HG02943 (cell line): ENCODE results near the gene FEV.

Experiments
- ATAC-seq: cut with Tn5 transposase; IDR thresholded peaks from one replicate; pipeline ENCODE4 v1.9.1; 2021; ENCODE audit warnings: mild to moderate bottlenecking, low read depth, moderate library complexity; ENCODE audit not compliant: unreplicated experiment

The FEV gene

DNA sequence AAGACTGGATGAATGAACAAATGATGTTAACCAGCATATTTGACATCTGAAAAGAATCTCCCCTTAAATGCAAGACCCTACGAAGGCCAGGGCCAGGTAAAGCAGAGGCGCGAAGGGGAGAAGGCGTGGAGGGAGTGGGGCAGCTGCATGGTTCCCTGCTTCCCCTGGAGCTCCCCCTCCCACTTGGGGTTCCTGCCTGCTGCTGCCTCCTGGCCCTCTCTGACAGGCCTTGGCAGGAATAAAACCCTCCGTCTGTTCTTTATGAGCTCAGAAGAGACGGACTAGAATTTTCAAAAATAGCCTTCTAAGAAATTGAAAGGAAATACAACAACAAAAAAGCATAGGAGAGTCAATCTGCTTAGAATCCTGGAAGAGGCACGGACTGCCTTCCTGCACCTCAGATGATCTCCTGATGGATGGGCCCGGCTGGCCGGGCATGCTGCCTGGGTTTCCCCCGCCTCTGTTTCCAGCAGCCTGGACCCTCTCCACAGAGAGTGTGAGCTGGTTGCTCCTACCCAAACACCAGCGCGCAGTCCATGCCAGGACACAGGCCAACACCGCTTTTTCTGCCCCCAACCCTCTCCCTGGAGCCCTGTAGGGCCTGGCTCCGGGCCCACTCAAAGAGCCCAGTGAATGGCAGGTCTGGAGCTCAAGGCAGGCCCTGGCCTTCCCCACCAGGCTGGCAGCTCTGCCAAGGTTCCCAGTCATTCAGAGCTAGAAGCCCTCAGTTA, 32.4 kb upstream of the FEV start:
- ATAC-seq, result no peak

DNA sequence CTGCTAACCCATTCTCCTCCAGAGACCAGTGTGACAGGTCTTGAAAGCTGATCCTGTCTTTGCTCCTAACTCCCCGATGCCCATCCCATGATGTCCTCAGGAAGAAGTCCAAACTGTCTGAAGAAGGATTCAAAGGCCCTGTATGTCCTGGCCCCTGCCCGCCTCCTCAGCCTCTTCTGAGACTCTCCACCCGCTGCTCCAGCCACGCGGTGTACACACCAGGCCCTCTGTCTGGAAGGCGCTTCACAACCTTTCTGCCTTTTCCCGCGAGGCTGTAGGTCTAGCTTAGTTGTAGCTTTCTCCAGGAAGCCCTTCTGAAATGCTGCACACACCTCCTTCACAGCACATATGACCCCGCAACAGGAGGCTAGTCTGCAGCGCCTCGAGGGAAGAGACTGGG, 31.7 kb upstream of the FEV start:
- no peak for ATAC-seq

DNA sequence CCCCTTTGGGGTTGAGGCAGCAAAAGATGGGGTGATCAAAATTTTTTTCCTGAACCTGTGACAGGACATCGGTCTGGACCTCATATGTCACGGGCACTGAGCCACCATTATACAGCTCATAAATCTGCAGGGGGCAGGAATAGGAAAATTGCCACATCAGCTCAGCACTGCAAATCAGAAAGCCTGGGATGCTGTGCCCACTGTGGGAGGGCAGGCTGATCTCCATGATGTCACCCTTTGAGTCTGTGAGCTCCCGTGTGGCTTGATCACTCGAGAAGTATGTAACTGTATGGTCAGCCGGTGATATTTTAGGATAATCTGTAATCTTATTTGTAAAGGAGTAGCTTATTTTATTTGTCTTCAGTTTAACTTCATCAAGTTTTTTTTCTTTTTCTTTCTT, 25.9 kb upstream of the FEV start:
- no peak for ATAC-seq

DNA sequence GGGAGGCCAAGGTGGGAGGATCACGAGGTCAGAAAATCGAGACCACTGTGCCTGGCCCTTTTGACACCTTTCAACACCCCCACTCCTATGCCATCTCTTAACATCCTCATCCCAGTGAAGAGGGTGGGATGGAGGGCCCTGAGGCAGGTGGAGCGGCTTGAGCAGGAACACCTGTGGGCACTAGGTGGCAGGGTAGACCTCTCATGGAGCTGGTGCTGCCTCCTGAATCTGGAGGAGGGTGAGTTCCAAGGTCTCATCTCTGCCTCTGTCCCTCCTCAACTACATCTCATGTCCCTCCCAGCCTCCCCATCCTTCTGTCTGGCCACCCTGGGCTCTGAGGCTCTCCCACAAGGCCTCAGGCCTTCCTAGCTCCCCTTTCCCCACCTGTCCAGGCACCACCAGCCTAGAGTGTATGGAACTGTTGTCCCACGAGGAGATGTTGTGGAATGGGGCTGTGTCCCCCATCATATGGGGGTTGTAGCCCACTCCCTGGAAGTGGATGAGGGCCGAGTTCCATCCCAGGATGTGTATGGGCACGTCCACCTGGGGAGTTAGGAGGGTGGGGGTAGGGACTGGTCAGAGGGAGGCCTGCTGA, 25.3 kb upstream of the FEV start:
- no peak for ATAC-seq

DNA sequence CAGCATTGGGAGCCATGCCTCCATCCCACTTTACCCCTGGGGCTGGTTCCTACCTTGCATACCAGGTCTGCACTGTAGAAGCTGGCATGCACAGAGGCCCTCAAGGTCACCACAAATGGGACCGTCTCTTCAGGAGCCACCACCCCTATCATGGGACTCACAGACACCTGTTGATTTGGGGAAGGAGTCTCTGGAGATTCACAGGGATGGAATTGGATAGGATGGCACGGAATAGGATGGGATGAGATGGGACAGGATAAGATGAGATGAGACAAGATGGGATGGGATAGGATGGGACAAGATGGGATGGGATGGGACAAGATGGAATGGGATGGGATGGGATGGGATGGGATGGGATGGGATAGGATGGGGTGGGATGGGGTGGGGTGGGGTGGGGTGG, 24.3 kb upstream of the FEV start:
- ATAC-seq, result no peak

DNA sequence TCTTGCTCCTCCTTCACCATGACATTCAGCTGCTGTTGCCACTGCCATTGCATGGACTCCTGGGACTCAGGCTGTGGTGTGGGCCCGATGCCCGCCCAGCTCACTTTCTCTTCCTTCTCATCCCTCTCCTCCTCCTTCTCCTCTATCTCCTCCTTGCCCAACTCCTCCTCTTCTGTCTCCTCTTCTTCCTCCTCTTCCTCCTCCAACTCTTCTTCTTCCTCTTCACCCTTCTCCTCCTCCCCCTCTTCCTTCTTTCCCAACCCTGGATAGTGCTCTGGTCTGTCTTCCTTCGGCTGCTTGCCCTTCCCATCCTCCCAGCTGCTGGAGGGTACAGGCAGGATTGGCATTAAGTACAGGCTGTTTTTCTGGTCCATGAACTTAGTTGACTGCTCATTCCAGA, 19.0 kb upstream of the FEV start:
- ATAC-seq, result no peak

DNA sequence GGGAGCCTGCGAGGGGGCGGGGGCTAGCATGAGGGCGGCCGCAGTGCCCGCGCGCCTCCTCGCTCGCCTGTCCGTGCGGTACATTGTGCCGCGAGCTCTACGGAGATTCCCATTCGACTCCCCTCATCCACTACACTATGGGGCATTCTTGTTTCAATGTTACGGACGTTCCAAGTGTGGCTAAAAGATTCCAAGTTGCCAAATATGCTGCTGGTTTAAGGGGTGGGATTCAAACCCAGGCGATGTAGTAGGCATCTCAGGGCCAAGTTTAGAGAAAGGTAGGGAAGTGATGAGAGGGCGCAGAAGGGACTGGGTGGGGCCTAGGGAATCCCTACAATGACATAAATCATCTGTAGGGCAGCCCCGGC, 18.3 kb upstream of the FEV start:
- no peak for ATAC-seq

DNA sequence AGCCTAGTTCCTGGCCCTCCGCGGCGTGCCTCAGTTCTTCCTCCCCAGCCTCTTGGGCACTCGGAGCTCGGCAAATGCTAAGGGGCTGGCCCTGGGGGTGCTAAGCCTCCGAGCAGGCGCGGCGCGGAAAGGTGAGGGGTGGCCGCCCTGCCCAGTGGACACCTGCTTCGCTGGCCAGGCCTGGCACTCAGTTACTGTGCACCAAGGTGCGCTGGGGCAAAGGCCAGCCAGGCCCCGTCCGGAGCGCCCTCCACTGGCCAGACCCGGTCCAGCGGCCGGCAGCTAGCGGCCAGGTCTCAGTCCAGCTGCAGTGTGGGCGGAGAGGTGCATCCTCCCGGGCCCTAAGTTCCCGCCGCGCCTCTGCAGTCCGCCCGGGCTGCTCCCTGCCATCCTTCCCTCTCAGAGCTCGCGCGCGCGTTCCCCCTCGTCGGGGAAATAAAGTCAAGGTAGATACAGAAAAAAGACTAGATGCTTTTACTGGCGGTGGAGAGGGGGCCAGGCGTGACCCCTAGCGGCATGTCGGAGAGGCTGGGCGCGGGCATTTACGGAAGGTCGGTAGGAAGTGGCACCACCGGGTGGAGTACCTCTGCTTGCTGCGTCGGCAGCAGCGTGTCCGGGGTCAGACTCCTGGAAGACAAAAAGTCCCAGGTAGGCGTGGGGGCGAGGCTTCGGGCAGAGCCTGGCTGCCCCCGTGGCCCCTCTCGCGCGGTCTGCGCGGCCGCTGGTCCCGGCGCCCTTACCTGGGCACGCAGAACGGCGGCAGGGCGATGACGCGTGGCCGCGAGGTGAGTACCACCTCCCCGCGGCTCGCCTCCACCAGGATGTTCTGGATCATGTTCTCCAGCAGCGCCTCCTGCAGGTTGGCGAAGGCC, 17.6 kb upstream of the FEV start:
- no peak for ATAC-seq

DNA sequence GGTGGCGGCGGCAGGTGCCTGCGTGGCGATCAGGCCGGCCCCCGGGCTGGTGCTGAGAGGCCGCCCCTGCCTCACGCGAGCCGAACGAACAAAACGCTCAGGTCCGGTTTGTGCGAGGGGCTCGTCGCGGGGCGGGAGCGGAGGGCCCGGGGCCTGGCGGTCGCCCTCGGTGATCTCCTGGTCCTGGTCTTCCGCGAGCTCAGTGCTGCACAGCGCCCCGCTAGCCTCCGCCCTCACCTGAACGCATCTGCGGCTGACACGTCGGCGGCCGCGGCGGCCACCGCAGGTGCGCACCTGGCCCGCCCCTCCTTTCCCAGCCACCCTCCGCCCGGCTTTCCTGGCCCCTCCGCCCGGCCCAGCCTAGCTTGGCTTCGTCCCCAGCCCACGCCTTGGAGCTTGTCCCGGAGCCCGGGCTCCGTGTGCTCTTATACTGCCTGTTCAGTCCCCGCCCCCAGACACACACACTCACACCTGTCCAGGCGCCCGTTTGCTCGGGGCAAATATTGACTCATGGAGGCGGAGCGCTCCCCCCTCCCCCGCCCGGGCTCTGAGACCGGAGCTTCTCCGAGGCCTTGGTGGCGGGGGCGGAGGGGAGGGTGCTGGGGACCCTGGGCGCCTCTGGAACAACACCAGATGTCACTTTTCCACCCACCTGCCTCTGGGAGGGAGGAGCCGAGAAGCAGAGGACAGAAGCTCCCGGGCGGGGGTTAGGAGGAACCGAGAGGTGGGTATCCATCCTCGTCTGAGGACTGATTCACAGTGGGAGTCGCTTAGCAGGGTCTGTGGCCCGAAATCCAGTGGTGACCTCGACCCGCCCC, 16.8 kb upstream of the FEV start:
- no peak for ATAC-seq

DNA sequence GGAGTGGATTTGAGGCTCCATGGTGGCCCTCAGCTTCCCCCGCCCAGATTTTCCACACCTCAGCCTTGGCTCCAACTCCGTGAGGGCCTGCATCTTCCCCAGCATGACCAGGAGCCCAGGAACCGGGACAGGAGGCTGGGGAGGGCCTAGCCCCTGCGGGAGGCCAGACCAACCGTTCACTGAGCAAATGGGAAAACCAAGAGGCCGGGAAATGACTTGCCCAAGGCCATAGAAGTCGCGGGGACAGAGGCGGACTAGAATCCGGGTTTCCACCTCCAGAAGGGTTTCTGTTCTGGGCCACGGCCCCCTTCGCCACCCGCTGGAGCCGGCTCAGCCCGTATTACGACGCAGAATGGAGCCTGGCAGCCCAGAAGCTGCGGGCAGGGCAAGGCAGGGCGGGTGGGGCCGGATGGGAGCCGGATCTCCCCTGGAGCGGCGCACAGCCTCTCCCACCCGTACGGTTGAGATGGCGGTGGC, 16.2 kb upstream of the FEV start:
- no peak for ATAC-seq

DNA sequence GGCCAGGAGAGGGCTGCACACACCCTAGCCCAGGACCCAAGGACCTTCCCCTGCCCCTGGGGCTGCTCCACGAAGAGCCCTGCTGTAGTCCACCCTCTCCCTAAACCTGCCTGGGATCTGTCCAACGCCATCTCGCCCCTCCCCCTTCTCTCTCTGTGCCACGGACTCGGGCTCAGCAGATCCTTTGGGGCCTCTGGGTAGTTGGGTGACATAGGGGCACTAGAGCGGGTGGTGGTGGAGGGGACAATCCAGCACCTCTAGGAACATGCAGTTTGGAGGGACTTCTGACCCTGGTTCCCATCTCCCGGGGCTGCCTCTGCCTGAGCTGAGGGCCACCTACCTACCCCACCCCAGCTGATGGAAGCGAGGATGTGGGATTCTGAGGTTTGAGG, 15.6 kb upstream of the FEV start:
- ATAC-seq, result no peak

DNA sequence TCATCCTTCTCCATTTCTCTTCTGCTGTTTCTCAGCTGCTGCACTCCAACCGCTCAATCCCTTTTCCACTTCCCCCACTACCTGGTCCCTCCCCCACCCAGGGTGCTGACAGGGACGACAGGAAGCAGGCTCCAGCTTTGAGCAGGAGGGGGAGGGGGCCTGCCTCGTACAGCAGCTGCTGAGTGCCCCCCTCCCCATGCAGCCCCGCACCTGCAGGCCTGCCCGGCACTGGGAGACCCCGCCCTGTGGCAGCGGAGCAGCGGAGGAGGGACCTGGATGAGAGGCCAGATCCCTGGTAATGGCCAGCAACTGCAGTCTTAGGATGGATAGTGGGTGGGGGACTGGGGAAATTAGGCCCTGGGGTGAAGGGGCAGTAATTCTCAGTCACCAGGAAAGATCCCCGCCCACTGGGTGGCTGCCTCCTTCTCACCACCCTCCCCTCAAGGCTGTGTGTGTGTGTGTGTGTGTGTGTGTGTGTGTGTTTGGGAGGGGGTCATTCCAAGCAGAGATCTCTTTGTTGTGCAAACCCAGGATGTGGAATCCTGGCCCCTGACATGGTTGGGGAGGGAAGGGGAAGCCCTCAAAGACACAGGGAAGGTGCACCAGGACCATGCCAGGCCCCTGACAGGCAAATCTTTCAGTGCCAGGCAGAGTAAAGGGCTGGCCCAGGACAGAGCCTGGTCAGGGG, 15.0 kb upstream of the FEV start:
- ATAC-seq, result no peak

DNA sequence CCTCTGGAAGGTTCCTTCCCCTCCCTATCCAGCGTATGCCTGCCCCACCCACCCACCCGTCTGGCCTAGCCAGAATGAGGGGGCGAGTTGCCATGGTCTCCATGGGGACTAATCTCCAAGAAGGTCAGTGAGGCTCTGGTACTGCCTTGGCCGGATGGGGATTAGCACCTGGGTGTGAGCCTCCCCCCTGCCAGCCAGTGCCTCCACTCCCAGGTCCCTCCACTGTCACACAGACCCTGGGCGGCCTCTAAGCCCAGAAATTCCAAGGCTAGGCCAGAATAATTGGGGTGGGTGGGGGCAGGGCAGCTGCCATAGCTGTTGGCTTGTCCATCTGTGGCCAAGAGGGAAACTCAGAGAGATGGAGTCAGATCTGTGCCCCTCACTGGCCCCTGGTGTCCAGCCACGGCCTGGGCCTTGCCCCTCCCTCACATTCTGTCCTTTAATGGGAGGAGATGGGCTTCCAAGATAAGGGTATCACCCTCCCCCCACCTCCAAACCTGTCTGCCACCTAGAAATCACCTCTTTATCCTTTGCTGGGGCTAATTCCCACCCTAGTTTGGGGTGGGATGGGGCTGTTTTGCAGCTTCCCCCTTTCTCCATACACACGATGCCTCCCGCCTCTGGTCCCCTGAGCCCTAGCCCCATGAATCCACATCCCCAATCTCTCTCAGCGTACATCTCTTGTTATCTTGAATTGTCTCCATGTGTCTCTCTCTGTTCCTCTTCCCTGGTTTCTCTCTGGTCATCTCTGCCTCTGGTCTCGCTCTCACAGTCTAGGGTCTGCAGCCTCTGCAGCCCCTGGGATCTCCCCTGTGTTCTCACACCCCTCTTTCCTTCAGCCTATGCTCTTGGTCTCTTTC, 14.3 kb upstream of the FEV start:
- ATAC-seq, result no peak

DNA sequence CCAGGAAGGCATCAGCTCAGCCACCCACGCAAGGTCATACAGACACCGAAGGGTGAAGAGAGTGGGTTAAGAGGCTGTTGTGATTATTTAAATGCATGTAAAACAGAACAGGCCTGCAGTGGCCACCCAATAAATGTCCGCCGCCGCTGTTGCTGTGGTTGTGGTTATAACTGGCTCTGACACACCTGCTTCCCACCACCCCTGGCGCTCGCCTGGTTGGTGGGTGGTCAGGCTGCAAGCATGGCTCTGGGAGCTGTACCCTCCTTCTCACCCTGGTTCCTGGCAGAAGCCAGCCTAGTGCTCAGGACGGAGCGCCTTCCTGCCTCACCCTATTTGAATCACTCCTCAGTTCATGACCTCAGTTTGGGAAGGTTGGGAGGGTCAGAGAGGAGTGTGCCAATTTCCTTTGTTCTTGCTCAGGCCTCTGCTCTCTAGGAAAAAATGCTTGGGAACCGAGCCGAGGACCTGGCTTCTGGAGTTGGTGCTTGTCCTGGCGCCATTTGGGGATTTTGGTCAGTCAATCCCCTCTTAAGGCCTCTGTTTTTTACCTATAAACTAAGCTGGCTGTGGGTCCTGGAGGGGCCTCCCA, 13.5 kb upstream of the FEV start:
- ATAC-seq, result no peak

DNA sequence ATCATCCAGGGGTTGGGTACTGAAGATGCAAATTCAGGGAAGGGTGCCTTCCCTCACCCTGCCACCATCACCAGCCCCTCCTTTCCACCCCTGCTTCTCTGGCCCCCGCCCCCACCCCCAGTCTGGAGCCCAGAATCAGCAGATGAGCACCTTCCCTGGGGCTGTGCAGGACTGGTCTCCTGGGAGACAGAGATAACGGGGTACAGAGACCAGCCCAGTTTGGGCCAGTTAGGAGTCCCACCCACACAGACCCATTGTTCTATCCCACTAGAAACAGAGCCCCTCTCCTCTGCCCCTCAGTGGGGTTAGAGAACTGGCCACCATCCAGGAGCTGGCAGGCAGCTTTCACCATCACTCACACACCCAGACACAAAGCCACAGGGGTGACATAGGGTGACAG, 12.7 kb upstream of the FEV start:
- ATAC-seq, result no peak

DNA sequence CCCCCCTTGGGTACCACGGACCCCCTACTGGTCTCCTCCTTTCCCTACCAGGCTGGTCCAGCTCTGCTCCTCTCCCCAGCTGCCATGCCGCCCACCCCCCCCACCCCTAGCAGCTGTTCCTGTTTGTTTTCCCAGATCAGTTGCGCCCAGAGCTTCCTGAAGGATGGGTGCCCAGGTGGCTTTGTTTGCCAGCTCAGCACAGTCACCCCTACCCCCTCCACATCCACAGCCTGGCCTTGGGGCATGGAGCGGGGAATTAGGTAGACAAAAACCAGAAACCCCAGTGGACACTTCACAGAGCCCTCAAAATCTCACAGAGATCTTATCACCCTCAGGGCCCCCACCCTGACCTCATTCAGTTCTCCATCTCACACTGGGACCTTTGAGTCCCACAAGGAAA, 12.0 kb upstream of the FEV start:
- no peak for ATAC-seq

DNA sequence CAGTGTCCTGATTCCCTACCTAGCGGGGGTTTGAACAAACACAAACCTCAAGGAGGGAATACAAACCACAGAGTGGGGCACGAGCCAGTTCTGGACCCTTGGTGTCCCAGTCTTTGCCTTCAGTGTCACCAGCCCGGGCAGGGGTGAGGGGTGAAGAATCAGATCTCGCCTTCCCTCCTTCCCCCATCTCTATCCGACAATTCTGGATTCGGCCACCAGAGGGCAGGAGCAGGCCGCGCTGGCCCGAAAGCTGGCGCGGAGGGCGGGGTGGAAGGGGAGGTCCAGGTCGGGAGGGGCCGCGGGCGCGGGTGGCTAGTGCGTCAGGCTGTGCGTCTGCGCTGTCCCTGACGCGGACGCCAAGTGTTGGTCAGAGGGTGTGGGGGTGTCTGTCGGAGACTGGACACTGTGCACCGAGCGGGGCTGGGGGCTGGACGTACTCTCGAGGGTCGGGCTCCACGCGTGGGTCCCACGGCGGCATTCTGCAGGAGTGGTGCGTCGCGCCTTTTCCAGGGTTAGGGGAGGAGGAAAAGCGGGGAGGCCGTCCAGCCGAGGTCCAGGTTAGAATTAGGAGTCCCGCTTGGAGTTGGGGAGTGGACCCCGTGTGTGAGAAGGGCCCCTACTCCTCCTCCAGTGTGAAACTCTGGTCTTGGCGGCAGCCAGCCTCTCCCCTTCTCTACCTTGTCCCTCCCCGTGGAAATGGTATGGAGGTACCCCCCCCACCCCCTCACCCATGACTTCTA, 11.2 kb upstream of the FEV start:
- ATAC-seq, result no peak

DNA sequence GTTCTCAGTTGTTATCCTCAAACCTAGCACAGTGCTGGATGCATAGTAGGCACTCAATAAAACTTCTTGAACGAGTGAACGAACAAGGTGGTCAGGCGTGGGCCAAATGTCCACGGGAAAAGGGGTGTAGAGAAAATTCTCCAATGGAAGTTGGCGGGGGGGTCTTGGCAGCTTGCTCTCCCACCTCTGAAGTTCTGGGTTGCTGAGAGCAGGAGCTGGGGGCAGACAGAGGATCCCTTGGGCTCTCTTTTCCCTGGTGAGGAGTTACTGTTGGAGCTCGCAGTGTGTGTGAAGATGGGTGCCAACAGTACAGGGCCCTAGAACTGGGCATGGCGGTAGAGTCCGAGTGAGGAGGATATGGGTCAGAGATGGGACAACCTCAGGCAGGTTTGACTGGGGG, 10.6 kb upstream of the FEV start:
- no peak for ATAC-seq
